Measurements from ENCODE around the gene CROCC2. TPM values are rescaled to one million over a fixed set of nuclear protein-coding genes. Genes with fewer than 3 reads are reported as not detected.

CROCC2 gene
- polyA plus RNA-seq, 1 experiment, result not detected

- Histone ChIP-seq H3K36me3 (ENCODE audit: control insufficient read depth, insufficient read depth, low read length) (peaks cover 3% of the 10 kb centered on the region; the same call in 1 of the 2 replicates), H3K27me3 (ENCODE audit: control insufficient read depth, insufficient read depth, low read length) (no peaks in the 10 kb centered on the region), H3K4me3 (ENCODE audit: low read depth, low read length) (no peak overlapping the region)
- TF ChIP-seq CTCF (IDR thresholded peaks at IDR 0.05; ENCODE audit: insufficient read depth, low read depth, low read length), result no peak
- DNase-seq (ENCODE audit: low read depth), result no peak
- ChIA-PET CTCF (interaction anchor here (1.1 to 1.3 kb wide), 2 partner anchors 10 to 88 kb away, joined by 3 to 4 read pairs; no protein-coding TSS in a partner anchor), POLR2A (no interaction called here)
These were observed 96.9 kb downstream of the CROCC2 start for GRCh38 chr2:241003047-241003360.

- ChIA-PET CTCF (interaction anchor here (1.3 kb wide), 1 partner anchor 10 kb away, joined by 3 read pairs; no protein-coding TSS in a partner anchor), POLR2A (no interaction called here)
- DNase-seq (ENCODE audit: low read depth), result no peak
- H3K4me3 ChIP-seq (ENCODE audit: low read depth, low read length), result no peak overlapping the region
- H3K27me3 ChIP-seq (ENCODE audit: control insufficient read depth, insufficient read depth, low read length), result no peaks in the 10 kb centered on the region
- peaks cover 3% of the 10 kb centered on the region; the same call in 1 of the 2 replicates for H3K36me3 ChIP-seq (ENCODE audit: control insufficient read depth, insufficient read depth, low read length)
- no peak for TF ChIP-seq CTCF (IDR thresholded peaks at IDR 0.05; ENCODE audit: insufficient read depth, low read depth, low read length)
These were observed 97.2 kb downstream of the CROCC2 start for GRCh38 chr2:241003369-241003768.

- CTCF ChIA-PET, result no interaction called here
- POLR2A ChIA-PET, result no interaction called here
- DNase-seq (ENCODE audit: low read depth), result no peak
- H3K27me3 ChIP-seq (ENCODE audit: control insufficient read depth, insufficient read depth, low read length), result no peaks in the 10 kb centered on the region
- no peak for TF ChIP-seq CTCF (IDR thresholded peaks at IDR 0.05; ENCODE audit: insufficient read depth, low read depth, low read length)
- H3K4me3 ChIP-seq (ENCODE audit: low read depth, low read length), result no peak overlapping the region
- peaks cover 3% of the 10 kb centered on the region; the same call in 1 of the 2 replicates for H3K36me3 ChIP-seq (ENCODE audit: control insufficient read depth, insufficient read depth, low read length)
These were observed 97.9 kb downstream of the CROCC2 start for GRCh38 chr2:241003830-241004564.

GRCh38 chr2:241005569-241005968, 99.4 kb downstream of the CROCC2 start:
- TF ChIP-seq CTCF (IDR thresholded peaks at IDR 0.05; ENCODE audit: insufficient read depth, low read depth, low read length), result no peak
- no peak for DNase-seq (ENCODE audit: low read depth)
- H3K4me3 ChIP-seq (ENCODE audit: low read depth, low read length), result no peak overlapping the region
- H3K36me3 ChIP-seq (ENCODE audit: control insufficient read depth, insufficient read depth, low read length), result no peaks in the 10 kb centered on the region
- CTCF ChIA-PET, result no interaction called here
- POLR2A ChIA-PET, result no interaction called here
- no peaks in the 10 kb centered on the region for H3K27me3 ChIP-seq (ENCODE audit: control insufficient read depth, insufficient read depth, low read length)

GRCh38 chr2:241006412-241006811, 100.3 kb downstream of the CROCC2 start:
- no peak for DNase-seq (ENCODE audit: low read depth)
- no peak for TF ChIP-seq CTCF (IDR thresholded peaks at IDR 0.05; ENCODE audit: insufficient read depth, low read depth, low read length)
- ChIA-PET CTCF (no interaction called here), POLR2A (no interaction called here)
- no peaks in the 10 kb centered on the region for H3K27me3 ChIP-seq (ENCODE audit: control insufficient read depth, insufficient read depth, low read length)
- H3K4me3 ChIP-seq (ENCODE audit: low read depth, low read length), result no peak overlapping the region
- no peaks in the 10 kb centered on the region for H3K36me3 ChIP-seq (ENCODE audit: control insufficient read depth, insufficient read depth, low read length)
